HG03520 (cell line): ENCODE results near the gene ZNF211.

Experiments
- ATAC-seq: cut with Tn5 transposase; IDR thresholded peaks from one replicate; pipeline ENCODE4 v1.9.1; 2021; ENCODE audit warnings: mild to moderate bottlenecking, moderate library complexity; ENCODE audit not compliant: unreplicated experiment

The ZNF211 gene

DNA sequence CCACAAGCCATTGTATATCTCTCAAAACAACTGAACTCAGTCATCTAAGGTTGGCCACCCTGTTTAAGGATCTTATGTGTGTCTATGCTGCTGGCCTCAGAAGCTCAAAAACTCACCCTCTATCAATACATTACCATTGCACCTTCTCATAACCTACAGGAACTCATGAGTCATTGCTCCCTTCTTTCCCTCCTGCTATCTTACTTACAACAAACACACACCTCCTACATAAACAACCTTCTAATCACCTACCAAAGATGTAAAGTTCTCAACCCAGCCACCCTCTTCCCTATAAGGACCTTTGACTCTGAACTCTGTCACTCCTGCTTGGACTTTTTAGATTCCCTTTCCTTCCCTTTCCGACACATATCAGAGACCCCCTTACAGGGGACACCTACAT lies 22.5 kb downstream of the ZNF211 start:
- ATAC-seq: no peak

DNA sequence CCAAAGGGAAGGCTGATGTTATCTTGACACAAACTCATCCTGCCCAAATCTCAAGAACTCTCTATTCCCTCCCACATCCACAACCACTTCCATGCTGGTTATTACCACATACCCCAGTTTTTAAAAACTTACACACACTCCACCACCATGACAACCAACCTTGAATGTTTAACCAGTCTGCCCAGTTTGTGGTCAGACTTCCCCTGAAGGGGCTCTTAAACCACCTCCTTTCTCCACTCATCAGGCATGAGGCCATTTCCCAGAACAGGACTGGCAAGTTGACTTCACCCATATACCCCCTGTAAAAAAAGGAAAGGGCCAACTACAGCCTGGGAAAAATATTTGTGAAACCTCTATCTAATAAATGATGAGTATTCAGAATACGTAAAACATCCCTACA lies 23.4 kb downstream of the ZNF211 start:
- ATAC-seq: no peak

DNA sequence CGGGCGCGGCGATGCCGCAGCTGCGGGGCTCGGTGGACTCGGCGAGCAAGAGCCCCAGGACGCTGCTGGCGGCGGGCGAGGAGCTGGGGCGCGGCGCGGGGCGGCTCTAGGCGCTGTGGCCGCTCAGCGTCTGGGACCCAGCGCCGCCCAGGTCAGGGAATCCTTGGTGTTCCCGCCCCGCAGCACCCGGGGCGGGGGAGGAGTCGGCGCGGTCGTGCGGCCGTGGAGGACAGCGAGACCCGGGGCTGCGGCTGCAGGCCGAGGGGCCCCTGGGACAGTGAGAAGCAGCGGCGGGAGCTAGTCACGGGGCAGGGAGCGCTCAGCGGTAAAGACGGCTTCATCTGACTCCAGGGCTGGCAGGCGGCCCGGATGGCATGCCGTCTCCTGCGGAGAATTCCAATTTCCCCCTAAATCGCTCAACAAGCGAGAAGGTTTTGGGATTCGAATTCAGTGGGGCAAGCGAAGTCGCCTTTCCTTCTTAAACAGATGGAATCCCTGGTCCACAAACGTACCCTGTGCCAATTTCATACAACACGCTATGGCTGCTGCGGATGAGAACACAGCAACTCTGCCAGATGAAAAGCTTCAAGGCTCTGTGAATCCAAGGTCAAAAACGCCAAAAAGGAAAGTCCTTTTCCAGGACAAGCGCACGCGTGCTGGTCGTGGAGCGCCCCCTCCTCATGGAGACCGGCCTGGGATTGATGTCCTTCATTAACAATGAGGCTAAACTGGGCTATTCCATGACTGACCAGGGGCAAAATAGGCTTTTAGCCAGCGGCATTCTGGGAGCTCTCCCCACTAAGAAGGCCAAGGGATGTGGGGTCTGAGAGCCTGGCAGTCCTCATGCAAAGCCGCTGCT lies 31.5 kb downstream of the ZNF211 start:
- ATAC-seq: no peak

DNA sequence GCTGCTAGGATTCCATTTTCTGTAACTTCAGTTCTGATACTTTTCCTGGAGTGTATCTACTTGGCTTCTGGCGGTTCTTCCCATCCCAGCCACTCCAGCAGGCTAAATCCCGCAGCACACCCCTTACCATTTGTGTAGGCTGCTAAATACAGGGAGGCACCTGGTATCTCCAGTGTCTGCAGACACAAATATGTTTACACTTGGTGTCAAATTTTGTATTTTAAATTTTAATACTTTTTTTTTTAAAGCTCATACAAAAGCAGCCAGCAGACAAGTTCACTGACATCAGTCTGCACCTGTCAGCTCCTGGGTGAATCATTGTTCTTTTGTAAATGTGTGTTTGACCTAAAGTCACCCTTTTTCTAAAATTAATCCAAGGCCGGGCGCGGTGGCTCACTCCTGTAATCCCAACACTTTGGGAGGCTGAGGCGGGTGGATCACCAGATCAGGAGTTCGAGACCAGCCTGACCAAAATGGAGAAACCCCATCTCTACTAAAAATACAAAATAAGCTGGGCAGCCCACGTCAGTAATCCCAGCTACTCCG lies 32.4 kb downstream of the ZNF211 start:
- ATAC-seq: no peak

DNA sequence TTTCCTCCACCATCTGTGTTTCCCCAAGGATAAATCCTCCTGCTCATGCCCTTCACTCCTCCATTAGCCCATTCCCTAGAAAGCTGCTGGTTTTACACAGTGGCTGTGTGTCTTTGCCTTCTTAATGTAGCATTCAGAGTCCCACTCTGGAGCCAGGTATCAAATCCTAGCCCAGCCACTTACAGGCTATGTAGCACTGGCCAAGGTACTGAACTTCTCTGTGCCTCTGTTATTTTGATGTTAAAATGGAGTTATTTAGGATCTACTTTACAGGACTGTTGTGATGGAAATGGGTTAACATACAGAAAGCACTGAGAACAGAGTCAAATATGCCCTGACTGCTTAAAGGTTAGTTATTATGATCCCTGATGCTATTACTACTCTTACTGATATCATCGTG lies 34.3 kb downstream of the ZNF211 start:
- no peak for ATAC-seq

DNA sequence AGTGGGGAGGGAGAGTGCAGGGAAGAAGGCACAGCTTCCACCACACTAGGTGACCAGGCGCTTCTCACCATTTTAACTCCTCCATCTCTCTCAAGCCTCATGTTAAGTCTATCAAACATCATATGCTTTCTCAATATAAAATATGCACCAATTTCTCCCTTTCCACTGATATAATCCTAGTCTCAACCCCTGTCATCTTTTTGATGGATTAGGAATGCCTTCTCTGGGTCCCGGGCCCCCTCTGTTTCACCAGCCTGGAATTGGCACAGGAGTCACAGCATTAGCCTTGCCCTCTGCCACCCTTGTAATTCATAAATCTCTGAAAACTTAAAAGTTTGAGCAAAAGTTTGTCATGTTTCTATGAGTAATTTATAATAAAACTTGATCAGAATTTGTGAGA lies 35.7 kb downstream of the ZNF211 start, which contains the start of gene ZSCAN4:
Gene ZSCAN4 (plus strand): TSS at position 301 of the 400 bp plus-strand sequence. CDS start 7,211 bp downstream, outside the sequence.
- ATAC-seq: no peak

DNA sequence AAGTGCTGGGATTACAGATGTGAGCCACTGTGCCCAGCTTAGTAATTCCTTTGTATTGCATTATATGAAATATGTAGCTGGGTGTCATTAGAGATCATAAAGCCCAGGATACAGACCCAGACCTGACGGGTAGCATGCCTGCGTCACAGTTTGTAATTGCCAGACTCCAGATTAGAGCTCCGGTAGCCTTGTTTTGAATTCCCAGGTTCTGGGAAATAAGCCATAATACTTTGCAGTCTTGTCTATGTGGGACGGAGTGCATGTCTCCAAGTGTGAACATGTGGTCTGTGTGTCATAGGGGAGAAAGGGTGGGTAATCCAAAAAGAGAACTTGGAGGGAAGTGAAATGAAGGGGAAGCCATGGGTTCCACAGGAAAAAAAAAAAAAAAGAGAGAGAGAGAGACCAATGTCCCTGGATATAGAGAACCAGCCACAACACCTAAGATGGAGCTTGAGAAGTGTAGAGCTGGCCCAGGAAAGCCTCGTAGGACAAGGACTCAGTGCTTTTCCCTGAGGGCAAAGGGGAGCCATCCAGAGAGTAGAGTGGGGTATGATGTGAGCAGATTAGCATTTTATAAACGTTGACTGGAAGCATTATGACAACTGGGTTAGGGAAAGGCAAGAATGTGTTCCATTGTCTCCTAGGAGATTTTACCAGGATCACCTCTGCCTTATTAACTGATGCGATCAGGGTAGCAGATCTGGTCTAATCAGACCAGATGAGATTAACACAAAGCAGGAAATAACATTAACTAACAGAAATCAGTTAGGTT lies 38.3 kb downstream of the ZNF211 start:
- ATAC-seq: no peak

DNA sequence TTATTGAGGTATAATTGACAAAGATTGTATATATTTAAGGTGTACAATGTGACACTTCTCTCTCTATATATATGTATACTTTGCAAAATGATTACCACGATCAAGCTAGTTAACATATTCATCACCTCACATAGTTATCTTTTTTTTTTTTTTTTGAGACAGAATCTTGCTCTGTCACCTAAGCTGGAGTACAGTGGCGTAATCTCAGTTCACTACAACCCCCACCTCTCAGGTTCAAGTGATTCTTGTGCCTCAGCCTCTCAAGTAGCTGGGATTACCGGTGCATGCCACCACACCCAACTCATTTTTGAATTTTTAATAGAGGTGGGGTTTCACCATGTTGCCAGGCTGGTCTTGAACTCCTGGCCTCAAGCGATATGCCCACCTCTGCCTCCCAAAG lies 39.5 kb downstream of the ZNF211 start:
- no peak for ATAC-seq

DNA sequence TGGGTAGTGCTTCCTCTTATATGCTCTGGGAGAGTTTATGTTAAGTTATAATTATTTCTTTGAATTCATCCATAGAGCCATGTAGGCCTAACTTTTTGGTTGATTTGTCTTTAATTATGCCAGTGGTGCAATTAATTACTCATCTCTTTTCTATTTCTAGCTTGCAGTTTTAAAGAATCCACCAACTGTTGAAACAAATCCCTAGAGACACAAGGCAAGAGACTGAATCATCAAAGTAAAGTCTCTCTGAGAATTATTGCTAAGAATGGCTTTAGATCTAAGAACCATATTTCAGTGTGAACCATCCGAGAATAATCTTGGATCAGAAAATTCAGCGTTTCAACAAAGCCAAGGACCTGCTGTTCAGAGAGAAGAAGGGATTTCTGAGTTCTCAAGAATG lies 42.9 kb downstream of the ZNF211 start:
- no peak for ATAC-seq

DNA sequence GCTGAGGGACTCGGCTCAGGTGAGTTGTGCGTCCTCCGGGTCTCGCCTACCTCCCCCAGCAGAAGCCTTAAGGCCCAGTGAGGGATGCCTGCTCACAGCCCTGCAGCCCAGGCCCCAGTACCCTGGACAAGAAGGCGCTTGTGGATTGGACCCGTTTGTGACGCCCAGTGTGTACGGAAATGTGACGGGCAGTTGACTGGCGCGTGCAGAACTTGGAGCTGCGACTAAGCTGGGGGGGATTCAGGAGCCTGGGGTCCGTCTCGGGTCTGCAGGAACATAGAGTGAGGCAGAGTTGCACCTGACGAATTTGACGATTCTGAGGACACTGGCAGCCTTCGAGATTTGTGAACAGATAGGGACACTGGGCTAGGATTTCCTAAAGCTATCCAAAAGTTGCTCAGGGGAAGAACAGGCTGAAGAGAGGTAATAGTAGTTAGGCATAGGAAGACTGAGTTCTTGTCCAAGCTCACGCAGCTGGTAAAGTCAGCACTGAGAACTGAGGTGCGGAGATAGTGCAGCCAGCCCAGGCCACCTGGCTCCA lies 49.3 kb downstream of the ZNF211 start:
- peak; percentile 26 for ATAC-seq

DNA sequence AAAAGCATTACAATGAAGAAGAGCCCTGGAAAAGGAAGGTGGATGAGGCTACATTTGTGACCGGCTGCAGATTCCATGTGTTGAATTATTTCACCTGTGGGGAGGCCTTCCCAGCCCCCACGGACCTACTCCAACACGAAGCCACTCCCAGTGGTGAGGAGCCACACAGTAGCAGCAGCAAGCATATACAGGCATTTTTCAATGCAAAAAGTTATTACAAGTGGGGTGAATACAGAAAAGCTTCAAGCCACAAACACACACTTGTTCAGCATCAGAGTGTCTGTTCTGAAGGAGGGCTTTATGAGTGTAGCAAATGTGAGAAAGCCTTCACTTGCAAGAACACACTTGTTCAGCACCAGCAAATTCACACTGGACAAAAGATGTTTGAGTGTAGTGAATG lies 53.8 kb downstream of the ZNF211 start:
- ATAC-seq: no peak

DNA sequence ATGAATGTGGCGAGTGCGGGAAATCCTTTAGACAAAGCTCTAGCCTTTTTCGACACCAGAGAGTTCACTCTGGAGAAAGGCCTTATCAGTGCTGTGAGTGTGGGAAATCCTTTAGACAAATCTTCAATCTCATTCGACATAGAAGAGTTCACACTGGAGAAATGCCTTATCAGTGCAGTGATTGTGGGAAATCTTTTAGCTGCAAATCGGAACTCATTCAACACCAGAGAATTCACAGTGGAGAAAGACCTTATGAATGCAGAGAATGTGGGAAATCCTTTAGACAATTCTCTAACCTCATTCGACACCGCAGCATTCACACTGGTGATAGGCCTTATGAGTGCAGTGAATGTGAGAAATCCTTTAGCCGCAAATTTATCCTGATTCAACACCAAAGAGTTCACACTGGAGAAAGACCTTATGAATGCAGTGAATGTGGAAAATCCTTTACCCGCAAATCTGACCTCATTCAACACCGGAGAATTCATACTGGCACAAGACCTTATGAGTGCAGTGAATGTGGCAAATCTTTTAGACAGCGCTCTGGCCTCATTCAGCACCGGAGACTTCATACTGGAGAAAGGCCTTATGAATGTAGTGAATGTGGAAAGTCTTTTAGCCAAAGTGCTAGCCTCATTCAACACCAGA lies 54.5 kb downstream of the ZNF211 start:
- no peak for ATAC-seq

DNA sequence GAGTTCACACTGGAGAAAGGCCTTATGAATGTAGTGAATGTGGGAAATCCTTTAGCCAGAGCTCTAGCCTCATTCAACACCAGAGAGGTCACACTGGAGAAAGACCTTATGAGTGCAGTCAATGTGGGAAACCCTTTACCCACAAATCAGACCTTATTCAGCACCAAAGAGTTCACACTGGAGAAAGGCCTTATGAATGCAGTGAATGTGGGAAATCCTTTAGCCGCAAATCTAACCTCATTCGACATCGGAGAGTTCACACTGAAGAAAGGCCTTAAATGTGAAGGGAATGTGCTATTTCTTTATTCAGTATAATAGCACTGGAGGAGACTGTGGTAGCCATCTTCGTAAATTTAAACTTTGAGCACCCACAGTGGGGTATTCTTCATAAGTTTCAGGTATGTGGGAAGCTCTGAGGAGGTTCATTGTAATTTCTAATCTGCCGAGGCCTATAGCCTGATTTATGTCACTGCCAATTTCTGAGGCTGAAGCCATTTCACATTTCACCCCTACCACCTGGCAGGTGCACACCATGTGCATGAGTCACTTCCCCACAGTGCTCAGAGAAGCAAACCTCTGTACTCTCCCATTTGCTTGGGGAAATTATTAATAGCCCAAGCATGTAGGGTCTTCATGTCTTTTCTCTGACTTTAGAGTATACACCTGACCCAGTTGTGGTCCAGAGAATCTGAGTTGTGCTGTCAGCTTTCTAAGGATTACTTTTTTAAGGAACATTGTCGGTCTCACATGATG lies 55.2 kb downstream of the ZNF211 start:
- ATAC-seq: no peak

DNA sequence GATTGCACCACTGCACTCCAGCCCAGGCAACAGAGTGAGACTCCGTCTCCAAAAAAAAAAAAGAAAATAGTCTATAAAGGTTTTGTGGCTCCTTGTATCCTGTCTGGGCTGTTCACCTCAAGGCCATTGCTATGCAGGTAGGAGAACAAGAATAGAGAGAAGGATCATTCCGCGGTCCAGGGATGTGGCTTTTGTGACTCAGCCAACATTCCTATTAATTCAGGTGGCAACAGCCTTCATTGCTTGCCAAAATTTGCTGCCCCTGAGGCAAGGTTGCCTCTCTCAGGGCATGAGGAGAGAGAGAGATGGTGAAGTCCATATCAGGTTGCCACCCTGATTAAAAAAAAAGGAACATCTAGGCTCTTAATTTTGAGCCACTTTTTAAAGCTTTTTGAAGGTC lies 56.8 kb downstream of the ZNF211 start:
- ATAC-seq: no peak
